ENCODE data around the gene TBC1D14. TPM values are rescaled to one million over a fixed set of nuclear protein-coding genes. Genes with fewer than 3 reads are reported as not detected.
A peak's percentile ranks its signal among the peaks of the same experiment; 100 is the strongest.
"Not testable (repeated sequence)": the region's sequence is repeated elsewhere in the genome, so short reads cannot be mapped to it uniquely, and the experiment has no call there.

The TBC1D14 gene
- total RNA-seq, 2 donors from 2014 or later, result 21.3 to 38.2 TPM

- DNase-seq (ENCODE audit: low spot score in 2 of 2) (no peak), ATAC-seq (no peak)
- no peaks in the 10 kb centered on the region for H3K9me3 Mint-ChIP-seq
- peak overlapping the region in 1 of 2 donors; percentile 42 for H3K27ac Mint-ChIP-seq
- H3K36me3 Mint-ChIP-seq, result no peaks in the 10 kb centered on the region
Observed at GRCh38 chr4:6962211-6963041, 52.8 kb downstream of the TBC1D14 start.

GRCh38 chr4:6963139-6963611 lies 53.5 kb downstream of the TBC1D14 start:
- Mint-ChIP-seq H3K27ac (peak overlapping the region in 1 of 2 donors; percentile 42), H3K9me3 (no peaks in the 10 kb centered on the region), H3K36me3 (no peaks in the 10 kb centered on the region)
- DNase-seq (ENCODE audit: low spot score in 2 of 2) (no peak), ATAC-seq (no peak)

GRCh38 chr4:6964858-6965257 lies 55.2 kb downstream of the TBC1D14 start:
- DNase-seq (ENCODE audit: low spot score in 2 of 2), result no peak
- Mint-ChIP-seq H3K27ac (no peak overlapping the region), H3K36me3 (peaks cover 0 to 6% of the 10 kb centered on the region in 2 donors), H3K9me3 (no peaks in the 10 kb centered on the region)
- ATAC-seq, result no peak

GRCh38 chr4:6965329-6965728 lies 55.7 kb downstream of the TBC1D14 start:
- peaks cover 0 to 6% of the 10 kb centered on the region in 2 donors for H3K36me3 Mint-ChIP-seq
- peak overlapping the region in 1 of 2 donors; percentile 22 for H3K27ac Mint-ChIP-seq
- H3K9me3 Mint-ChIP-seq, result no peaks in the 10 kb centered on the region
- DNase-seq (ENCODE audit: low spot score in 2 of 2) (no peak), ATAC-seq (no peak)

DNA sequence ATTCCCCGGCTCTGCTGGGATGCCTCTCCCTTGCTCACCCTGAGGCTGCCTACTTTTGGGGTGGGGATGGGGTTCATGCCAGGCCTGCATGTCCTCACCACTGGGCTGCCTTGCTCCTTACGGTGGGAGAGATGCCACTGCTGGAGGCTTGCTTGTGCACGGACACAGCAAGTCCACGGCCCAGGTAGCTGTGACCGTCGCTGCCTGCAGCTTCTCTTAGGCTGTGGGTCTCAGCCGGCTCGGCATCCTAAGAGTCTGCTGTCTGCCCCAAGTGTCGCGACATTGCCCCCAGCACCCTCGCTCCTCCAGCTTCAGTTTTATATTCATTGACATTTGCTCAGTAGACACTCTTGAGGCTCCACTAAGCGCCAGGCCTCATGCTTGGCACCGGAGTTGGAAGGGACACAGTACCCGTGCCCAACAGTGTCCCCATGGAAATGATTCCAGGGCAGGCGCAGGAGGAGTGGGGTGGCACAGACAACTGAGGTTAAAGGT lies 58.3 kb downstream of the TBC1D14 start:
- DNase-seq (ENCODE audit: low spot score in 2 of 2), result no peak
- peak overlapping the region in 1 of 2 donors; percentile 56 for H3K27ac Mint-ChIP-seq
- ATAC-seq, result no peak
- no peaks in the 10 kb centered on the region for H3K9me3 Mint-ChIP-seq
- peaks cover 0 to 6% of the 10 kb centered on the region in 2 donors for H3K36me3 Mint-ChIP-seq

GRCh38 chr4:6968496-6968895 lies 58.9 kb downstream of the TBC1D14 start:
- ATAC-seq, result no peak
- Mint-ChIP-seq H3K36me3 (peaks cover 0 to 6% of the 10 kb centered on the region in 2 donors), H3K9me3 (no peaks in the 10 kb centered on the region), H3K27ac (peak overlapping the region in 1 of 2 donors; percentile 81)
- no peak for DNase-seq (ENCODE audit: low spot score in 2 of 2)

DNA sequence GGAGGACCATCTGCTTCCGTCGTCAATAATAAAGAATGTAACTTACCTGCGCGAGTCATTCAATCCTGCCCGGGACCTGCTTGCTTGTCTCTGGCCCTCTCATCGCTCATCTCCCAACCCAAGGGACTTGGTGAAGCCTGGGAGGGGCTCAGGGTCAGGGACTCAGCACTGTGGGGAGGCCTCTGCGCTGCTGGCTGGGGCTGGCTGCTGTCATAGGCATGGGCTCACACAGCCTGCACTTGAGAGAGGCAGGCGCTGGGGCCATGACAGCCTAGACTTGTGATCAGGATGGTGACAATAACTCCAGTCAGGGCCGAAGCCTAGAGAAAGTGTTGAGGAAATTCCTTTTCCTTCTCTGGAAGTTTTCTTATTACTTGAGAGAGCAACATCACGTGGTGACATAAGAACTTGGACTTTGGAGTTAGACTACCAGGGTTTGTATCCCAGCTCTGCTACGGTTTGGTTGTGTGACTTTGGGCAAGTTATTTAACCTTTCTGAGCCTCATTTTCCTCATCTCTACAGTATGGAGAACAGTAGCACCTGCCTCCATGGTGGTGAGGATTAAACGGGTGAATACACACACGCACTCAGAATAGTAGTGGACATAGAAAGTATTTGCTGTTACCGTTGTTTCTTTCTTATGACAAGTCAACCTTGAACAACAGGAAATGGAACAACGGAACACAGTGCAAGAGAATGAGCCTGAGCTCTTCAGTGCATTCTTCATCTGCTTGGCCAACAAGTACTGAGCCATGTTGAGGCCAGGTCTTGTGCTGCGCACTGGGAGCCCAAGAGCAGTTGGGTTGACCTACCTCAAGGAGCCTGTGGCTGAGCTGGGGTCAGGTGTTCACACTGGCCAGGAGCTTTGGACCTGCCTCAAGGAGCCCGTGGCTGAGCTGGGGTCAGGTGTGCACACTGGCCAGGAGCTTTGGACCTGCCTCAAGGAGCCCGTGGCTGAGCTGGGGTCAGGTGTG lies 60.5 kb downstream of the TBC1D14 start:
- Mint-ChIP-seq H3K9me3 (no peaks in the 10 kb centered on the region), H3K36me3 (peaks cover 0 to 6% of the 10 kb centered on the region in 2 donors), H3K27ac (peak overlapping the region in 1 of 2 donors; percentile 64)
- no peak for ATAC-seq
- no peak for DNase-seq (ENCODE audit: low spot score in 2 of 2)

GRCh38 chr4:6971536-6972374 lies 62.1 kb downstream of the TBC1D14 start:
- peaks cover 0 to 6% of the 10 kb centered on the region in 2 donors for H3K36me3 Mint-ChIP-seq
- H3K27ac Mint-ChIP-seq, result peak overlapping the region; percentile 9 to 44
- DNase-seq (ENCODE audit: low spot score in 2 of 2) (no peak), ATAC-seq (no peak)
- H3K9me3 Mint-ChIP-seq, result no peaks in the 10 kb centered on the region

DNA sequence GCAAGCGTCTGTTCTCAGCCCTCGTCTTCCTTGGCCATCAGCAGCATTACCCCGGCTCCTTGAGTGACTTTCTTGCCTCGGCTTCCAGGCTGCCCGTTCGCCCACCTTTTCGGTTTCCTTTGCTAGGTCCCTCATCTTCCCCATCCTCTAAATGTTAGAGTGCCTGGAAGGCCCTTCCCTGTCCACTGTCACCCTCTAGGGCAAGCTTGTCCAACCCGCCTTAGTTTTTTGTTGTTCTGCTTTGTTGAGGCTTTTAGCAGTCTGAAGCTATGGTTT lies 62.7 kb downstream of the TBC1D14 start:
- Mint-ChIP-seq H3K9me3 (no peaks in the 10 kb centered on the region), H3K36me3 (peaks cover 0 to 6% of the 10 kb centered on the region in 2 donors), H3K27ac (peak overlapping the region in 1 of 2 donors; percentile 9)
- DNase-seq (ENCODE audit: low spot score in 2 of 2), result no peak
- ATAC-seq, result no peak

GRCh38 chr4:6972911-6973310 lies 63.3 kb downstream of the TBC1D14 start:
- H3K36me3 Mint-ChIP-seq, result peaks cover 0 to 6% of the 10 kb centered on the region in 2 donors
- ATAC-seq (no peak), DNase-seq (ENCODE audit: low spot score in 2 of 2) (no peak)
- no peaks in the 10 kb centered on the region for H3K9me3 Mint-ChIP-seq
- peak overlapping the region; percentile 9 to 32 for H3K27ac Mint-ChIP-seq

DNA sequence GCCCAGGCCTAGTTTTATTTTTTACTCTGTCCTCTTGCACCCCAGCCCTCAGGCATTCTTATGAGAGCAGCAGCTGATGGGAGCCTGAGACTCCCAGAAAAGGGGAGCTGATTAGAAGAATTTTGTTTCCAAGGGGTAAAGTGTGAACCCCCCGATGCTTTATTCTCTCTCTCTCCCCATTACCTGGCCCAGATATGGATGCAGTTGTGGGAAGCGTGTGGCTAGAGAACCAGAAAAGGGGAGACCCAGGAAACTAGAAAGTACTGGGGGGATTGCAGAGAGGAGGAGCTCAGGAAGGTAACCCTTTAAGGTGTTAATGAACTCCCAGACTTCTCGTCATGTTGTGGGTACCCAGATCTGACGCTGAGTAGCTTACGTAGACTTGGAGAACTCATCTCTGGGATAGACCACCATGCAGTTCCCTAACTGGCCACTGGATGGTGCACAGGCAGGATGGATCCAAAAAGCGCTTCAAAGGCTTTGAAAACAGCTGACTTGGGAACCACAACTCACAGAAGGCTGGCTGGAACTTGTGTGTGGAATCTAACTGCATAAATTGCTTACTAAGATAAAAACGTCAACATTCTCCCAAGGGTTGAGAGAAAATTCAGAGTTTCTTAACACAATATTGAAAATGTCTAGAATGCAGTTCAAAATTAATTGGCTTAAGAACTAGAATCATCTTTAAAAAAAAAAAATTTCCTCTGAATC lies 64.7 kb downstream of the TBC1D14 start:
- ATAC-seq (peak; percentile 88 to 94), DNase-seq (ENCODE audit: low spot score in 2 of 2) (peak; percentile 75 to 84)
- Mint-ChIP-seq H3K9me3 (no peaks in the 10 kb centered on the region), H3K27ac (no peak overlapping the region), H3K36me3 (no peaks in the 10 kb centered on the region)

DNA sequence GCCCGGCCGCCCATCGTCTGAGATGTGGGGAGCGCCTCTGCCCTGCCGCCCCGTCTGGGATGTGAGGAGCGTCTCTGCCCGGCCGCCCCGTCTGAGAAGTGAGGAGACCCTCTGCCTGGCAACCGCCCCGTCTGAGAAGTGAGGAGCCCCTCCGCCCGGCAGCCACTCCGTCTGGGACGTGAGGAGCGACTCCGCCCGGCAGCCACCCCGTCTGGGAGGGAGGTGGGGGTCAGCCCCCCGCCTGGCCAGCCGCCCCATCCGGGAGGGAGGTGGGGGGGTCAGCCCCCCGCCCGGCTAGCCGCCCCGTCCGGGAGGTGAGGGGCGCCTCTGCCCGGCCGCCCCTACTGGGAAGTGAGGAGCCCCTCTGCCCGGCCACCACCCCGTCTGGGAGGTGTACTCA lies 68.2 kb downstream of the TBC1D14 start:
- not testable (repeated sequence) for DNase-seq (ENCODE audit: low spot score in 2 of 2); H3K9me3 Mint-ChIP-seq; H3K36me3 Mint-ChIP-seq; ATAC-seq; H3K27ac Mint-ChIP-seq

DNA sequence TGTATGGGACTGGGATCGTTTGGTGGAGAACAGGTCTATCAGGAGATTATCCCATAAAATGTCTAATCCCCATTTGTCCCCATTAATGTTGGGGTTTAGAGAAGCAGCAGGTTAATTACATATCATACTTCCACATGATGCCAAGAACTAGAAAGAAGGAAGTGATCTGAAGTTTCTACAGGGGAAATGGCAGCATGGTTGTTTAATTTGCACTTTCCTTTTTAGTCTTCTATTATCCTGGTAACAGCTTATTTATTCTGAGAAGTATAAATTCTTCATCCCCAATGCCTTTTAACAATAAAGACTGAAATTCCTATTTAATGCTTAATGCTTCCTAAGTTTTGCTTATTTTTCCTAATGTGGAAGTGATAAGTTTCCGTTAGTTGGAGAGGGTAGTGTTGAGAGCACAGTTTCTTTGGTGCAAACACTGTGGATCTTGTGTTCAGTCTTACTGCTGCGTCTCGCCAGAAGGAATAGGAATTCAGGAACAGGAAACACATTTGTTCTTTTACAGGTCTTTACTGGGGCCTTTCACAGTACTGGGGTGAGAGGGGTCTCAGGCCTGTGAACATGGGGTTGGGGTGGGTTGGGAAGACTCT lies 74.0 kb downstream of the TBC1D14 start:
- no peaks in the 10 kb centered on the region for H3K9me3 Mint-ChIP-seq
- DNase-seq (ENCODE audit: low spot score in 2 of 2) (no peak), ATAC-seq (no peak)
- H3K27ac Mint-ChIP-seq, result no peak overlapping the region
- peaks cover 5 to 14% of the 10 kb centered on the region in 2 donors for H3K36me3 Mint-ChIP-seq

GRCh38 chr4:6984612-6985425 lies 75.2 kb downstream of the TBC1D14 start:
- Mint-ChIP-seq H3K9me3 (no peaks in the 10 kb centered on the region), H3K27ac (peak overlapping the region; percentile 9 to 92), H3K36me3 (peaks cover 5 to 14% of the 10 kb centered on the region in 2 donors)
- DNase-seq (ENCODE audit: low spot score in 2 of 2) (no peak), ATAC-seq (no peak)
